Immature natural killer cell (primary cell): ENCODE results near the gene LAMP1. TPM values are rescaled to one million over a fixed set of nuclear protein-coding genes. Genes with fewer than 3 reads are reported as not detected.

Experiments
- DNase-seq, 3 donors: peaks; one replicate each; pipeline ENCODE4 v3.0.0; 2022; ENCODE audit warnings: mixed read lengths in 1 of 3
- H3K27ac Mint-ChIP-seq, 6 donors: one replicate each; pipeline ENCODE4 v1.8.0; 2020; ENCODE audit warnings: mixed read lengths in 6 of 6, mild to moderate bottlenecking in 5 of 6, inconsistent platforms in 4 of 6, moderate library complexity in 3 of 6
- H3K27me3 Mint-ChIP-seq, 3 donors: one replicate each; pipeline ENCODE4 v1.8.0; 2020 to 2021; ENCODE audit warnings: low read depth in 3 of 3, mild to moderate bottlenecking in 3 of 3, mixed read lengths in 3 of 3, moderate library complexity in 3 of 3, inconsistent platforms in 1 of 3
- H3K36me3 Mint-ChIP-seq, 3 donors: one replicate each; pipeline ENCODE4 v1.8.0; 2020; ENCODE audit warnings: mixed read lengths in 3 of 3, inconsistent platforms in 2 of 3, mild to moderate bottlenecking in 2 of 3
- H3K4me1 Mint-ChIP-seq, 2 donors: one replicate each; pipeline ENCODE4 v1.8.0; 2020; ENCODE audit warnings: inconsistent platforms in 2 of 2, mild to moderate bottlenecking in 2 of 2, mixed read lengths in 2 of 2, moderate library complexity in 1 of 2
- H3K4me3 Mint-ChIP-seq, 5 donors: one replicate each; pipeline ENCODE4 v1.8.0; 2020; ENCODE audit warnings: mild to moderate bottlenecking in 5 of 5, mixed read lengths in 5 of 5, inconsistent platforms in 3 of 5, moderate library complexity in 3 of 5
- H3K9me3 Mint-ChIP-seq, 6 donors: one replicate each; pipeline ENCODE4 v1.8.0; 2020; ENCODE audit warnings: mild to moderate bottlenecking in 6 of 6, mixed read lengths in 6 of 6, inconsistent platforms in 4 of 6, moderate library complexity in 3 of 6
- polyA plus RNA-seq, 3 donors: library from polyadenylated mRNA; unstranded; fragments of 300-500 nt; fragmentation: Illumina TruSeq; gene quantifications; one replicate each; pipeline ENCODE4 v1.2.3, GENCODE V29; 2021

The LAMP1 gene
- polyA plus RNA-seq, 3 donors from 2014 or later, result 23.4 to 48.9 (median 27.8) TPM

DNA sequence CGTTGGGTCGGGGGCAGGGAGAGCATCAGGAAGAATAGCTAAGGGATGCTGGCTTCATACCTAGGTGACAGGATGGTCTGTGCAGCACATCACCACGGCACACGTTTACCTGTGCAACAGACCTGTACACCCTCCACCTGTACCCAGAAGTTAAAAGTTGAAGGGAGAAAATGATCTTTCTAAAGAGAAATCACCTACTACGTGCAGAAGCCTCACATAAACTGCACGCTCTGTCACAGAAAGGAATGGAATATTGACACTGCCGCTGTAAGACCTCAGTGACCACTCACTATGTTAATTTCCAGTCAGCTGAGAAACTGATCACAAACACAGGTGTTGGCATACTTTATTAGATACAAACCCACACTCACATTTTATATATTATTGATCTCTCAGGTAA is 26.8 kb downstream of the LAMP1 start:
- peak overlapping the region in 1 of 6 donors; percentile 53 for H3K27ac Mint-ChIP-seq
- peaks cover 16 to 30% (median 27%) of the 10 kb centered on the region in 3 donors for H3K36me3 Mint-ChIP-seq
- H3K4me1 Mint-ChIP-seq, result peaks cover 7 to 9% of the 10 kb centered on the region in 2 donors
- H3K4me3 Mint-ChIP-seq, result no peak overlapping the region
- DNase-seq, result no peak
- peaks cover 4 to 6% (median 4%) of the 10 kb centered on the region in 3 donors for H3K27me3 Mint-ChIP-seq
- peaks cover 0 to 2% (median 0%) of the 10 kb centered on the region in 6 donors for H3K9me3 Mint-ChIP-seq

DNA sequence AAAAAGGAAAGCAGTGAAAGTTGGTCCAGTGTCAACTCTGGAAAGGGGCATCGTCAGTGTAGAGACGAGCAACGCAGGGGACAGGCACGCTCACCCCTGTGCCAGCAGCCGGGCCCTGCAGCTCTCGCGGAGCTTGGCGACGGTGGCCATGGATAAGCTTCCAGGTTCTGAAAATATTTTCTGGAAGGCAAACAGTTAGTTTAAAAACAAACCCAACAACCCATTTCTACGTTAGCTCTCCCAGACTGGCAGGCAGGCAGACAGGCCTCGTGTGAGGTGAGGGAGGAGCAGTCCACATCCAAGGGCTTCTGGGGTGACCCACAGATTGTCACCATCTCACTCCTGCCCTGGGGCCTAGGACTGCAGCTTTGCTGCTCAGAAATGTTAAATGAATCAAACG is 27.4 kb downstream of the LAMP1 start:
- Mint-ChIP-seq H3K4me1 (peaks cover 9 to 11% of the 10 kb centered on the region in 2 donors), H3K27me3 (peaks cover 4 to 6% (median 4%) of the 10 kb centered on the region in 3 donors), H3K36me3 (peaks cover 16 to 30% (median 27%) of the 10 kb centered on the region in 3 donors), H3K27ac (peak overlapping the region in 1 of 6 donors; percentile 17), H3K9me3 (peaks cover 0 to 2% (median 0%) of the 10 kb centered on the region in 6 donors), H3K4me3 (no peak overlapping the region)
- no peak for DNase-seq

DNA sequence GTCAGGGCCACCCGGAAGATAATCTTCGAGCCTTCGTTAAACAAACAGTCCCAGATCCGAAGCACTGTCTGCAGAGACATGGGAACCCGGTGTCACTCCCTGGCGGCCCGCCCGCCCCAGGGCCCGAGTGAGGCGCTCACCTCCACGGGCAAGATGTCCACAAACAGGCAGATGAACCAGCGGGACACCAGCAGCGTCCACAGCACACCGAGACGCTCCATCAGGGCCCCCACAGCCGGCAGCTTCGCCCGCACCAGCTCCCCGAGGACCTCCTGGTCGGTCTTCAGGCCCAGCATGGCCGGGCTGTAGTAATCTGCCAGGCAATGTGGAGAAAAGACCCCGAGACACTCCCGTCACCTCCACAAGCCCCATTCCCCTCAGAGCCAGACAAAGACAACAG is 28.7 kb downstream of the LAMP1 start:
- DNase-seq, result no peak
- Mint-ChIP-seq H3K4me3 (no peak overlapping the region), H3K36me3 (peaks cover 16 to 27% (median 26%) of the 10 kb centered on the region in 3 donors)

GRCh38 chr13:113327391-113327765 is 30.3 kb downstream of the LAMP1 start:
- Mint-ChIP-seq H3K27me3 (peaks cover under 1 to 8% (median 3%) of the 10 kb centered on the region in 3 donors), H3K36me3 (peaks cover 12 to 17% (median 15%) of the 10 kb centered on the region in 3 donors), H3K9me3 (peaks cover 0 to 2% (median 0%) of the 10 kb centered on the region in 6 donors), H3K27ac (no peak overlapping the region), H3K4me3 (no peak overlapping the region), H3K4me1 (peaks cover 9 to 11% of the 10 kb centered on the region in 2 donors)
- DNase-seq, result no peak

More for the DNA sequence above, 28.7 kb downstream of the LAMP1 start:
- no peak overlapping the region for H3K27ac Mint-ChIP-seq
- H3K9me3 Mint-ChIP-seq, result peaks cover 0 to 2% (median 0%) of the 10 kb centered on the region in 6 donors
- H3K4me1 Mint-ChIP-seq, result peaks cover 9 to 11% of the 10 kb centered on the region in 2 donors
- H3K27me3 Mint-ChIP-seq, result peaks cover 2 to 6% (median 4%) of the 10 kb centered on the region in 3 donors

GRCh38 chr13:113327766-113328471 is 30.9 kb downstream of the LAMP1 start:
- Mint-ChIP-seq H3K9me3 (peaks cover 0 to 2% (median 0%) of the 10 kb centered on the region in 6 donors), H3K4me3 (no peak overlapping the region), H3K27ac (no peak overlapping the region), H3K36me3 (peaks cover 8 to 13% (median 12%) of the 10 kb centered on the region in 3 donors), H3K27me3 (peaks cover 0 to 9% (median 4%) of the 10 kb centered on the region in 3 donors), H3K4me1 (peaks cover 9 to 11% of the 10 kb centered on the region in 2 donors)
- no peak for DNase-seq

DNA sequence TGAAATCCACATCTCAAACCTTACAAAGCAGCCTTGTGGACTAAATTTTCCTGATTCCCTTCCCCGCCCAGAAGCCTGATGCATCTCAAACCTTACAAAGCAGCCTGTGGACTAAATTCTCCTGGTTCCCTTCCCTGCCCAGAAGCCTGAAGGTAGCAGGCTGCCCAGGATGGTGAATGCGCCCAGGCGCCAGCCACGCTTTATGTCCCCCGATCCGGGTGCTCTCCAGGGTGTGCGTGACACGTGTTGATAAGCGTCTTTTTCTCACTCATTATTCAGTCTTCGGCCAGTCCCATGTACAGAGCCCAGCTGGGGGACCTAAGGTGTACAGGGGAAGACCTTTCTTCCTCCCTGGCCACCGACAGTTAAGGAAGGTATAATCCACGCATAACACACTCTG is 31.8 kb downstream of the LAMP1 start:
- Mint-ChIP-seq H3K9me3 (no peaks in the 10 kb centered on the region), H3K36me3 (peaks cover 2 to 4% (median 4%) of the 10 kb centered on the region in 3 donors), H3K27me3 (peaks cover 0 to 6% (median 4%) of the 10 kb centered on the region in 3 donors), H3K27ac (peak overlapping the region in 1 of 6 donors; percentile 35), H3K4me3 (no peak overlapping the region), H3K4me1 (peaks cover 9 to 11% of the 10 kb centered on the region in 2 donors)
- DNase-seq, result no peak

DNA sequence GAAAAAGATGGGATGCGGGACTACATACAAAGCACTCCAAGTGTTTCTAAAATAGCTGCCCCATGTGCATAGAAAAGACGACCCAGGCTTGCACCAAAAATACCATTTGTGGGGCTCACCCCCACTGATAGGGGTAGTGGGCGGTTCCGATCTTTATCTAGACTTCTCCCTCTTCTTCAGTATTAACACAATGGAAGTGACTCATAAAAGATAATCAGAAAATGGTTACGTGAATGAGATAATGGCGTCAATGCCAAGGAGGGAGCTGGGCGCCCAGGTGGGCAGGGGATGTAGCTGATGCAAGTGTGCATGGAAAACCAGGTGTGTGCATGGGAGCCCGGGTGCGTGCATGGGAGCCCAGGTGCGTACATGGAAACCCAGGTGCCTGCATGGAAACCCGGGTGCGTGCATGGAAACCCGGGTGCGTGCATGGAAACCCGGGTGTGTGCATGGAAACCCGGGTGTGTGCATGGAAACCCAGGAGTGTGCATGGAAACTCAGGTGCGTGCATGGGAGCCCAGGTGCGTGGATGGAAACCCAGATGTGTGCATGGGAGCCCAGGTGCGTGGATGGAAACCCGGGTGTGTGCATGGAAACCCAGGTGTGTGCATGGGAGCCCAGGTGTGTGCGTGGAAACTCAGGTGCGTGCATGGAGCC is 32.7 kb downstream of the LAMP1 start:
- Mint-ChIP-seq H3K36me3 (no peaks in the 10 kb centered on the region), H3K27me3 (peaks cover 3 to 10% (median 4%) of the 10 kb centered on the region in 3 donors), H3K4me1 (peaks cover 9 to 11% of the 10 kb centered on the region in 2 donors), H3K4me3 (no peak overlapping the region), H3K27ac (no peak overlapping the region), H3K9me3 (no peaks in the 10 kb centered on the region)
- no peak for DNase-seq

DNA sequence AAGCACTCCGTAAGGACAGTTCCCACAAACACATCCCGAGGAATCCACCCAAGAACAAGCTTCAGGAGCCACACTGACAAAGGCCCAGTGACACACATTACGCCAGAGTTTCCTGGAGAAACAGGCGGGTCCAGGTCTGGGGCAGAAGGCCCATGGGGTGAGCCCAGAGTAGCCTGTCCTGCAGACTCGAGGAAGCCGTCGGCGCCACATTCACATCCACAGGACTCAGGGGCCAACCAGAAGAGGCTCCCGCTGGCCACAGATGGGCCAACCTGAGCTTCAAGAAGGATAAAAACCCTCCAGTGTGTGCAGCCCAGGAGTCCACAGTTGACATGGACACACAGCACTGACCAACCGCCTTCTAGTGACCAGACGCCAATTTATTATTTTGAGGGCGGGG is 35.6 kb downstream of the LAMP1 start:
- Mint-ChIP-seq H3K27ac (peak overlapping the region in 1 of 6 donors; percentile 75), H3K36me3 (no peaks in the 10 kb centered on the region), H3K27me3 (peaks cover 2 to 7% (median 5%) of the 10 kb centered on the region in 3 donors), H3K4me1 (peaks cover 7 to 11% of the 10 kb centered on the region in 2 donors), H3K9me3 (no peaks in the 10 kb centered on the region), H3K4me3 (no peak overlapping the region)
- DNase-seq, result no peak

DNA sequence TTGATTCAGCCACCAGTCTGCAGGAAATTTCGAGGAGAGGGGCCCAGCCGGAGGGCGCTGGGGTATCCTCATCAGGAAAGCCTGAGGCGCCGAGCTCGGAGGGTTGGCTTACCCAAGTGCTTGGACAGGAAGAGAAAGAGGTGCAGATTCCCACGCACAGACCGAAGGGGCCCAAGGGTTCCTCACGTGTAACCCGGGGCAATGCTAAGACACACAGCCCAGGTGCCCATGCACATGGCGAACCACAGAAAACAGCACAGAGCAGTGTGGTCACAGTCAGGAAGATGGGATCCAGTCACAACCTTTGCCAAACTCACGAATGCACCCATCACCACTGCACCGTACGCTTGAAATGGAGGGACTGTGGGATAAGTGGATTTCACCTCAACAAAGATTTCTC is 36.0 kb downstream of the LAMP1 start:
- H3K4me1 Mint-ChIP-seq, result peaks cover 7 to 11% of the 10 kb centered on the region in 2 donors
- no peaks in the 10 kb centered on the region for H3K36me3 Mint-ChIP-seq
- no peak overlapping the region for H3K4me3 Mint-ChIP-seq

GRCh38 chr13:113337556-113337955 is 40.5 kb downstream of the LAMP1 start:
- H3K9me3 Mint-ChIP-seq, result no peaks in the 10 kb centered on the region
- H3K4me3 Mint-ChIP-seq, result no peak overlapping the region
- H3K27me3 Mint-ChIP-seq, result peaks cover 0 to 5% (median 4%) of the 10 kb centered on the region in 3 donors
- no peak overlapping the region for H3K27ac Mint-ChIP-seq
- no peak for DNase-seq
- no peaks in the 10 kb centered on the region for H3K36me3 Mint-ChIP-seq
- H3K4me1 Mint-ChIP-seq, result no peaks in the 10 kb centered on the region

More for the DNA sequence above, 36.0 kb downstream of the LAMP1 start:
- no peak overlapping the region for H3K27ac Mint-ChIP-seq
- H3K27me3 Mint-ChIP-seq, result peaks cover 2 to 7% (median 5%) of the 10 kb centered on the region in 3 donors
- no peaks in the 10 kb centered on the region for H3K9me3 Mint-ChIP-seq
- DNase-seq, result no peak

GRCh38 chr13:113337976-113338375 is 40.9 kb downstream of the LAMP1 start:
- no peak for DNase-seq
- no peaks in the 10 kb centered on the region for H3K36me3 Mint-ChIP-seq
- H3K4me1 Mint-ChIP-seq, result no peaks in the 10 kb centered on the region

DNA sequence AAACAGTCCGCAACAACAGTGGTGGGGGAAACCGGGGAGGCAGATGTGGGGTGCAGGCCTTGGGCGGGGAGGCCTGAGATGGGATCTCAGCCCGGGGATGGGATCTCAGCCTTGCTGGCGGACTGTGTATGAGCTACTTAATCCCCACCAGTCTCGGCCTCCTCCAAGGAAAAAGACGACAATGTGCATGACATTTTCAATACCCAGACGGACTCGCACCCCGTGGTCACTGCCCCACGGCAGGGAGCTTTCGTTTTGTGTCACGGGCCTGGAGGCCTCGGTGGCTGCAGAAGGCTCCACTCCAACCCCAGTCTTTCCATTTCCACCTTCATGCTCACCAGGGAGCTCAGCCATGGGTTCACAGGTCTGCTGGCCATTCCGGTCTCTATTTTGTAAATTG is 41.4 kb downstream of the LAMP1 start:
- no peaks in the 10 kb centered on the region for H3K4me1 Mint-ChIP-seq
- DNase-seq, result no peak
- H3K27me3 Mint-ChIP-seq, result peaks cover 0 to 5% (median 4%) of the 10 kb centered on the region in 3 donors
- no peak overlapping the region for H3K4me3 Mint-ChIP-seq
- H3K27ac Mint-ChIP-seq, result no peak overlapping the region
- H3K36me3 Mint-ChIP-seq, result no peaks in the 10 kb centered on the region
- H3K9me3 Mint-ChIP-seq, result no peaks in the 10 kb centered on the region

More at GRCh38 chr13:113337976-113338375, 40.9 kb downstream of the LAMP1 start:
- peaks cover 0 to 5% (median 4%) of the 10 kb centered on the region in 3 donors for H3K27me3 Mint-ChIP-seq
- no peaks in the 10 kb centered on the region for H3K9me3 Mint-ChIP-seq
- no peak overlapping the region for H3K4me3 Mint-ChIP-seq
- H3K27ac Mint-ChIP-seq, result no peak overlapping the region

DNA sequence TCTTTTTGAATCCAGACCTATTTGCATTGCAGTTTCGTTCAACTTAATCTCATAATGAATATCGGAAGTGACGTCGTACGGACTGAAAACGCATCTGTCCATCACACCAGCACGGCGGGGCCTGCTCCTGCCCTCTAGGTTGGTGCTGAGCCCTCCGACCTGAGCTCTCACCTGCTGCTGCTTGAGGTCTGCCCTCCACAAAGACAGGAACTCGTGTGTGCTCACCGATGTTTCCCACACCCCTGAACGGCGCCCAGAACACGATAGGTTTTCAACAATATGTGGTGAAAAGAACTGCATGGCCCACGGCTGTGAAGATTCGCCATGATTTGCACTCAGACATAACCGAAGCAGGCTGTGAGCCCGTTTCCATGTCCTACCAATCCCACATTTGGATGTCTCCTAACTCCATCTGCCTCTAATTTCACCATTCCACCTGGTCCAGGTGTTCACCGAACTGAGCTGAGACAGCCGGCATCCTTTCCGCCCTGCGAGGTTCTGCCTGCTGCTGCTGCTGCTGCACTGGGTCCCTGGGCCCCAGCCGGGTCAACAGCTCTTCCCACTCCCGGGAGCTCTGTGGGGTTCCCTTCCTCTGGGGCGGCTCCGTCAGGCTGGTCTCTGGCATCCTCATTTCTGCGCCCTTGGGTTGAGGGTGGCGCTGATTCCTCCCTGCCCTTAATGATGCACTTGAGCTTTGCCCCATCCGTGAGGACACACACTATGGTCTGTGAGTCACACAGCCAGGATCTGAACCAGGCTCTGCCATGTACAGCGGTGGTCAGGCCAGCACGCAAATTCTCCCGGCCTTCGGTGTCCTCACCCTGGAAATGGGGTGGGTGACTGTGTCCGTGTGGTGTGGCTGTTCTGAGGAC is 46.0 kb downstream of the LAMP1 start:
- Mint-ChIP-seq H3K4me3 (no peak overlapping the region), H3K27ac (no peak overlapping the region), H3K36me3 (peaks cover 0 to 5% (median 0%) of the 10 kb centered on the region in 3 donors)

More for the DNA sequence above, 46.0 kb downstream of the LAMP1 start:
- DNase-seq, result no peak
- H3K9me3 Mint-ChIP-seq, result peaks cover 0 to 9% (median 5%) of the 10 kb centered on the region in 6 donors
- no peaks in the 10 kb centered on the region for H3K4me1 Mint-ChIP-seq
- peaks cover 0 to 3% (median 0%) of the 10 kb centered on the region in 3 donors for H3K27me3 Mint-ChIP-seq
